WTC11 (cell line): ENCODE measurements around the gene SLC12A2. TPM values are rescaled to one million over a fixed set of nuclear protein-coding genes. Genes with fewer than 3 reads are reported as not detected.

Experiments
- ATAC-seq: fragments of 200-7000 bp; cut with Tn5 transposase; 2 replicates; pipeline ENCODE4 v1.10.0; 2021; ENCODE audit warnings: mild to moderate bottlenecking, moderate library complexity
- CTCF ChIA-PET: fragments of 300-600 bp; sonication (Branson Sonifier 250); formaldehyde crosslinking; loops from one replicate; lab custom pipeline; 2021; ENCODE audit warnings: antibody characterized with exemption; lab: Charles Lee
- POLR2A ChIA-PET: fragments of 350-600 bp; sonication (Branson Sonifier 250); formaldehyde crosslinking; loops from one replicate; lab custom pipeline; 2021; ENCODE audit warnings: antibody characterized with exemption; lab: Charles Lee
- DNase-seq: peaks from one replicate; pipeline ENCODE4 v3.0.0; 2021; ENCODE audit warnings: low spot score
- H3K27ac Mint-ChIP-seq: 2 replicates; pipeline ENCODE4 v1.8.0; 2021; ENCODE audit warnings: mixed read lengths
- H3K27me3 Mint-ChIP-seq: 2 replicates; pipeline ENCODE4 v1.8.0; 2021; ENCODE audit warnings: low read depth, mild to moderate bottlenecking, moderate library complexity, mixed read lengths
- H3K36me3 Mint-ChIP-seq: 2 replicates; pipeline ENCODE4 v1.8.0; 2021; ENCODE audit warnings: mixed read lengths
- H3K4me1 Mint-ChIP-seq: 2 replicates; pipeline ENCODE4 v1.8.0; 2022; ENCODE audit warnings: mixed read lengths
- H3K4me3 Mint-ChIP-seq: 2 replicates; pipeline ENCODE4 v1.8.0; 2021; ENCODE audit warnings: mild to moderate bottlenecking, moderate library complexity, mixed read lengths
- H3K9me3 Mint-ChIP-seq: 2 replicates; pipeline ENCODE4 v1.8.0; 2021; ENCODE audit warnings: mixed read lengths
- ETV6 ChIP-seq: sonication (generic); formaldehyde crosslinking; IDR thresholded peaks from 2 replicates; pipeline ENCODE4 v1.8.1; 2022; ENCODE audit warnings: mild to moderate bottlenecking, missing genetic modification reagents
- GABPB1 ChIP-seq: sonication (generic); formaldehyde crosslinking; IDR thresholded peaks from 2 replicates; pipeline ENCODE4 v1.8.1; 2023; ENCODE audit warnings: mild to moderate bottlenecking, missing genetic modification reagents
- GRHL2 ChIP-seq: fragments of 250-450 bp; sonication (Bioruptor Pico); IDR thresholded peaks from 2 replicates; pipeline ENCODE4 v1.8.0; 2022; ENCODE audit warnings: mild to moderate bottlenecking, moderate library complexity; ENCODE audit not compliant: insufficient replicate concordance, severe bottlenecking
- JAZF1 ChIP-seq: fragments of 250-450 bp; sonication (Bioruptor Pico); IDR thresholded peaks from 2 replicates; pipeline ENCODE4 v1.9.0; 2021; ENCODE audit warnings: moderate library complexity, mild to moderate bottlenecking, inconsistent platforms
- KAT7 ChIP-seq: sonication (generic); formaldehyde crosslinking; IDR thresholded peaks from 2 replicates; pipeline ENCODE4 v1.8.1; 2023; ENCODE audit warnings: missing genetic modification reagents, mild to moderate bottlenecking, borderline replicate concordance
- SP1 ChIP-seq: sonication (generic); formaldehyde crosslinking; conservative IDR thresholded peaks from 2 replicates; pipeline ENCODE4 v1.8.1; 2022; ENCODE audit warnings: missing genetic modification reagents
- ZNF219 ChIP-seq: sonication (generic); formaldehyde crosslinking; IDR thresholded peaks from 2 replicates; pipeline ENCODE4 v1.8.0; 2023; ENCODE audit warnings: missing genetic modification reagents, mild to moderate bottlenecking, borderline replicate concordance
- ZNF317 ChIP-seq: sonication (generic); formaldehyde crosslinking; IDR thresholded peaks from 2 replicates; pipeline ENCODE4 v1.8.1; 2023; ENCODE audit warnings: low read depth, mild to moderate bottlenecking, moderate library complexity, missing genetic modification reagents, borderline replicate concordance
- ZNF416 ChIP-seq: fragments of 250-450 bp; sonication (Bioruptor Pico); IDR thresholded peaks from 2 replicates; pipeline ENCODE4 v1.9.0; 2021; ENCODE audit warnings: mild to moderate bottlenecking, inconsistent platforms
- ZNF423 ChIP-seq: fragments of 250-450 bp; sonication (Bioruptor Pico); IDR thresholded peaks from 2 replicates; pipeline ENCODE4 v2.1.2; 2022; ENCODE audit warnings: mild to moderate bottlenecking, moderate library complexity
- total RNA-seq: library from RNA; stranded (reverse); gene quantifications from 3 replicates; pipeline ENCODE4 v1.2.3, GENCODE V29; 2021
- TF ChIP-seq, protein P1 (sequence below): sonication (generic); formaldehyde crosslinking; IDR thresholded peaks from 2 replicates; pipeline ENCODE4 v1.8.0; 2022; ENCODE audit warnings: missing genetic modification reagents
- TF ChIP-seq, protein P2 (sequence below): sonication (generic); formaldehyde crosslinking; IDR thresholded peaks from 2 replicates; pipeline ENCODE4 v1.8.0; 2022; ENCODE audit warnings: mild to moderate bottlenecking, missing genetic modification reagents
- TF ChIP-seq, protein P3 (sequence below): sonication (generic); formaldehyde crosslinking; IDR thresholded peaks from 2 replicates; pipeline ENCODE4 v1.8.1; 2022; ENCODE audit warnings: missing genetic modification reagents, borderline replicate concordance
- TF ChIP-seq, protein P4 (sequence below): sonication (generic); formaldehyde crosslinking; IDR thresholded peaks from 2 replicates; pipeline ENCODE4 v1.8.1; 2022; ENCODE audit warnings: mild to moderate bottlenecking, missing genetic modification reagents, moderate library complexity, borderline replicate concordance
- TF ChIP-seq, protein P5 (sequence below): sonication (generic); formaldehyde crosslinking; IDR thresholded peaks from 2 replicates; pipeline ENCODE4 v1.8.1; 2023; ENCODE audit warnings: mild to moderate bottlenecking, missing genetic modification reagents
- TF ChIP-seq, protein P6 (sequence below): fragments of 250-450 bp; sonication (Bioruptor Pico); IDR thresholded peaks from 2 replicates; pipeline ENCODE4 v1.9.0; 2021; ENCODE audit warnings: mild to moderate bottlenecking
- TF ChIP-seq, protein P7 (sequence below): sonication (generic); formaldehyde crosslinking; IDR thresholded peaks from 2 replicates; pipeline ENCODE4 v1.8.1; 2023; ENCODE audit warnings: mild to moderate bottlenecking, missing genetic modification reagents, moderate library complexity
- TF ChIP-seq, protein P8 (sequence below): sonication (generic); formaldehyde crosslinking; IDR thresholded peaks from 2 replicates; pipeline ENCODE4 v1.8.1; 2023; ENCODE audit warnings: mild to moderate bottlenecking, missing genetic modification reagents
- TF ChIP-seq, protein P9 (sequence below): sonication (generic); formaldehyde crosslinking; IDR thresholded peaks from 2 replicates; pipeline ENCODE4 v1.8.0; 2022; ENCODE audit warnings: mild to moderate bottlenecking, missing genetic modification reagents

SLC12A2 gene
- total RNA-seq, 1 experiment from 2014 or later = 8.4 TPM

DNA sequence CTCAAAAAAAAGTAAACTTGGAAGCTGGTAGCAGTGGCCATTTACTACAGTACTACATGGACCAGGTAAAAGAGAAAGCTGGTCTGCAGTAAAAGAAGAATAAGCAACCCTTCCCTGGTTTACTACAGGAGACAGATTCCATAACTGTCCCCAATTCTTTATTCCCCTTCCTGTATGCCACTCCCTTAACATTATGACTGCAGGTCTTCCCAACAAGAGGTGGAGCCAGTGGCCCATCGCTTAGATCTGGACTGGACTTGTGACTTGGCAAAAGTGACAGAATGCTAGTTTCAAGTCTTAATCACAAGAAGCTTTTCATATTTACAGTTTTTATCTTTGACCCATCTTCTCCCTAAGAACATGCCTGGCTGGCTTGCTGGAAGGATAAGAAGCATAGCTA lies 42.6 kb upstream of the SLC12A2 start:
- no peak overlapping the region for H3K27ac Mint-ChIP-seq
- POLR2A ChIA-PET = no interaction called here

More for the DNA sequence above, 42.6 kb upstream of the SLC12A2 start:
- H3K4me3 Mint-ChIP-seq = no peak overlapping the region
- H3K4me1 Mint-ChIP-seq = 0 out of 2 replicates have a peak, but pooled peaks cover 2% of the 10 kb centered on the region
- ATAC-seq (no peak), DNase-seq (no peak)
- CTCF ChIA-PET = no interaction called here
- no peaks in the 10 kb centered on the region for H3K9me3 Mint-ChIP-seq
- TF ChIP-seq GABPB1 (CRISPR knock-in tag) (no peak), ZNF416 (CRISPR knock-in tag) (no peak), ZNF423 (CRISPR knock-in tag) (no peak), KAT7 (CRISPR knock-in tag) (no peak), GRHL2 (no peak), SP1 (CRISPR knock-in tag) (no peak), JAZF1 (CRISPR knock-in tag) (no peak), ZNF317 (CRISPR knock-in tag) (no peak), ZNF219 (no peak), ETV6 (CRISPR knock-in tag) (no peak)
- TF ChIP-seq, protein P1, sequence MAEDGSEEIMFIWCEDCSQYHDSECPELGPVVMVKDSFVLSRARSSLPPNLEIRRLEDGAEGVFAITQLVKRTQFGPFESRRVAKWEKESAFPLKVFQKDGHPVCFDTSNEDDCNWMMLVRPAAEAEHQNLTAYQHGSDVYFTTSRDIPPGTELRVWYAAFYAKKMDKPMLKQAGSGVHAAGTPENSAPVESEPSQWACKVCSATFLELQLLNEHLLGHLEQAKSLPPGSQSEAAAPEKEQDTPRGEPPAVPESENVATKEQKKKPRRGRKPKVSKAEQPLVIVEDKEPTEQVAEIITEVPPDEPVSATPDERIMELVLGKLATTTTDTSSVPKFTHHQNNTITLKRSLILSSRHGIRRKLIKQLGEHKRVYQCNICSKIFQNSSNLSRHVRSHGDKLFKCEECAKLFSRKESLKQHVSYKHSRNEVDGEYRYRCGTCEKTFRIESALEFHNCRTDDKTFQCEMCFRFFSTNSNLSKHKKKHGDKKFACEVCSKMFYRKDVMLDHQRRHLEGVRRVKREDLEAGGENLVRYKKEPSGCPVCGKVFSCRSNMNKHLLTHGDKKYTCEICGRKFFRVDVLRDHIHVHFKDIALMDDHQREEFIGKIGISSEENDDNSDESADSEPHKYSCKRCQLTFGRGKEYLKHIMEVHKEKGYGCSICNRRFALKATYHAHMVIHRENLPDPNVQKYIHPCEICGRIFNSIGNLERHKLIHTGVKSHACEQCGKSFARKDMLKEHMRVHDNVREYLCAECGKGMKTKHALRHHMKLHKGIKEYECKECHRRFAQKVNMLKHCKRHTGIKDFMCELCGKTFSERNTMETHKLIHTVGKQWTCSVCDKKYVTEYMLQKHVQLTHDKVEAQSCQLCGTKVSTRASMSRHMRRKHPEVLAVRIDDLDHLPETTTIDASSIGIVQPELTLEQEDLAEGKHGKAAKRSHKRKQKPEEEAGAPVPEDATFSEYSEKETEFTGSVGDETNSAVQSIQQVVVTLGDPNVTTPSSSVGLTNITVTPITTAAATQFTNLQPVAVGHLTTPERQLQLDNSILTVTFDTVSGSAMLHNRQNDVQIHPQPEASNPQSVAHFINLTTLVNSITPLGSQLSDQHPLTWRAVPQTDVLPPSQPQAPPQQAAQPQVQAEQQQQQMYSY (CRISPR knock-in tag) = no peak
- TF ChIP-seq, protein P2, sequence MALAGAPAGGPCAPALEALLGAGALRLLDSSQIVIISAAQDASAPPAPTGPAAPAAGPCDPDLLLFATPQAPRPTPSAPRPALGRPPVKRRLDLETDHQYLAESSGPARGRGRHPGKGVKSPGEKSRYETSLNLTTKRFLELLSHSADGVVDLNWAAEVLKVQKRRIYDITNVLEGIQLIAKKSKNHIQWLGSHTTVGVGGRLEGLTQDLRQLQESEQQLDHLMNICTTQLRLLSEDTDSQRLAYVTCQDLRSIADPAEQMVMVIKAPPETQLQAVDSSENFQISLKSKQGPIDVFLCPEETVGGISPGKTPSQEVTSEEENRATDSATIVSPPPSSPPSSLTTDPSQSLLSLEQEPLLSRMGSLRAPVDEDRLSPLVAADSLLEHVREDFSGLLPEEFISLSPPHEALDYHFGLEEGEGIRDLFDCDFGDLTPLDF (CRISPR knock-in tag) = no peak
- TF ChIP-seq, protein P3, sequence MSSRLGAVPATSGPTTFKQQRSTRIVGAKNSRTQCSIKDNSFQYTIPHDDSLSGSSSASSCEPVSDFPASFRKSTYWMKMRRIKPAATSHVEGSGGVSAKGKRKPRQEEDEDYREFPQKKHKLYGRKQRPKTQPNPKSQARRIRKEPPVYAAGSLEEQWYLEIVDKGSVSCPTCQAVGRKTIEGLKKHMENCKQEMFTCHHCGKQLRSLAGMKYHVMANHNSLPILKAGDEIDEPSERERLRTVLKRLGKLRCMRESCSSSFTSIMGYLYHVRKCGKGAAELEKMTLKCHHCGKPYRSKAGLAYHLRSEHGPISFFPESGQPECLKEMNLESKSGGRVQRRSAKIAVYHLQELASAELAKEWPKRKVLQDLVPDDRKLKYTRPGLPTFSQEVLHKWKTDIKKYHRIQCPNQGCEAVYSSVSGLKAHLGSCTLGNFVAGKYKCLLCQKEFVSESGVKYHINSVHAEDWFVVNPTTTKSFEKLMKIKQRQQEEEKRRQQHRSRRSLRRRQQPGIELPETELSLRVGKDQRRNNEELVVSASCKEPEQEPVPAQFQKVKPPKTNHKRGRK (CRISPR knock-in tag) = no peak
- TF ChIP-seq, protein P4, sequence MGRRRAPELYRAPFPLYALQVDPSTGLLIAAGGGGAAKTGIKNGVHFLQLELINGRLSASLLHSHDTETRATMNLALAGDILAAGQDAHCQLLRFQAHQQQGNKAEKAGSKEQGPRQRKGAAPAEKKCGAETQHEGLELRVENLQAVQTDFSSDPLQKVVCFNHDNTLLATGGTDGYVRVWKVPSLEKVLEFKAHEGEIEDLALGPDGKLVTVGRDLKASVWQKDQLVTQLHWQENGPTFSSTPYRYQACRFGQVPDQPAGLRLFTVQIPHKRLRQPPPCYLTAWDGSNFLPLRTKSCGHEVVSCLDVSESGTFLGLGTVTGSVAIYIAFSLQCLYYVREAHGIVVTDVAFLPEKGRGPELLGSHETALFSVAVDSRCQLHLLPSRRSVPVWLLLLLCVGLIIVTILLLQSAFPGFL (CRISPR knock-in tag) = no peak
- TF ChIP-seq, protein P5, sequence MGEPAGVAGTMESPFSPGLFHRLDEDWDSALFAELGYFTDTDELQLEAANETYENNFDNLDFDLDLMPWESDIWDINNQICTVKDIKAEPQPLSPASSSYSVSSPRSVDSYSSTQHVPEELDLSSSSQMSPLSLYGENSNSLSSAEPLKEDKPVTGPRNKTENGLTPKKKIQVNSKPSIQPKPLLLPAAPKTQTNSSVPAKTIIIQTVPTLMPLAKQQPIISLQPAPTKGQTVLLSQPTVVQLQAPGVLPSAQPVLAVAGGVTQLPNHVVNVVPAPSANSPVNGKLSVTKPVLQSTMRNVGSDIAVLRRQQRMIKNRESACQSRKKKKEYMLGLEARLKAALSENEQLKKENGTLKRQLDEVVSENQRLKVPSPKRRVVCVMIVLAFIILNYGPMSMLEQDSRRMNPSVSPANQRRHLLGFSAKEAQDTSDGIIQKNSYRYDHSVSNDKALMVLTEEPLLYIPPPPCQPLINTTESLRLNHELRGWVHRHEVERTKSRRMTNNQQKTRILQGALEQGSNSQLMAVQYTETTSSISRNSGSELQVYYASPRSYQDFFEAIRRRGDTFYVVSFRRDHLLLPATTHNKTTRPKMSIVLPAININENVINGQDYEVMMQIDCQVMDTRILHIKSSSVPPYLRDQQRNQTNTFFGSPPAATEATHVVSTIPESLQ (CRISPR knock-in tag) = no peak
- TF ChIP-seq, protein P6, sequence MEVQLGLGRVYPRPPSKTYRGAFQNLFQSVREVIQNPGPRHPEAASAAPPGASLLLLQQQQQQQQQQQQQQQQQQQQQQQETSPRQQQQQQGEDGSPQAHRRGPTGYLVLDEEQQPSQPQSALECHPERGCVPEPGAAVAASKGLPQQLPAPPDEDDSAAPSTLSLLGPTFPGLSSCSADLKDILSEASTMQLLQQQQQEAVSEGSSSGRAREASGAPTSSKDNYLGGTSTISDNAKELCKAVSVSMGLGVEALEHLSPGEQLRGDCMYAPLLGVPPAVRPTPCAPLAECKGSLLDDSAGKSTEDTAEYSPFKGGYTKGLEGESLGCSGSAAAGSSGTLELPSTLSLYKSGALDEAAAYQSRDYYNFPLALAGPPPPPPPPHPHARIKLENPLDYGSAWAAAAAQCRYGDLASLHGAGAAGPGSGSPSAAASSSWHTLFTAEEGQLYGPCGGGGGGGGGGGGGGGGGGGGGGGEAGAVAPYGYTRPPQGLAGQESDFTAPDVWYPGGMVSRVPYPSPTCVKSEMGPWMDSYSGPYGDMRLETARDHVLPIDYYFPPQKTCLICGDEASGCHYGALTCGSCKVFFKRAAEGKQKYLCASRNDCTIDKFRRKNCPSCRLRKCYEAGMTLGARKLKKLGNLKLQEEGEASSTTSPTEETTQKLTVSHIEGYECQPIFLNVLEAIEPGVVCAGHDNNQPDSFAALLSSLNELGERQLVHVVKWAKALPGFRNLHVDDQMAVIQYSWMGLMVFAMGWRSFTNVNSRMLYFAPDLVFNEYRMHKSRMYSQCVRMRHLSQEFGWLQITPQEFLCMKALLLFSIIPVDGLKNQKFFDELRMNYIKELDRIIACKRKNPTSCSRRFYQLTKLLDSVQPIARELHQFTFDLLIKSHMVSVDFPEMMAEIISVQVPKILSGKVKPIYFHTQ (CRISPR knock-in tag) = no peak
- TF ChIP-seq, protein P7, sequence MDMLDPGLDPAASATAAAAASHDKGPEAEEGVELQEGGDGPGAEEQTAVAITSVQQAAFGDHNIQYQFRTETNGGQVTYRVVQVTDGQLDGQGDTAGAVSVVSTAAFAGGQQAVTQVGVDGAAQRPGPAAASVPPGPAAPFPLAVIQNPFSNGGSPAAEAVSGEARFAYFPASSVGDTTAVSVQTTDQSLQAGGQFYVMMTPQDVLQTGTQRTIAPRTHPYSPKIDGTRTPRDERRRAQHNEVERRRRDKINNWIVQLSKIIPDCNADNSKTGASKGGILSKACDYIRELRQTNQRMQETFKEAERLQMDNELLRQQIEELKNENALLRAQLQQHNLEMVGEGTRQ (CRISPR knock-in tag) = no peak
- TF ChIP-seq, protein P8, sequence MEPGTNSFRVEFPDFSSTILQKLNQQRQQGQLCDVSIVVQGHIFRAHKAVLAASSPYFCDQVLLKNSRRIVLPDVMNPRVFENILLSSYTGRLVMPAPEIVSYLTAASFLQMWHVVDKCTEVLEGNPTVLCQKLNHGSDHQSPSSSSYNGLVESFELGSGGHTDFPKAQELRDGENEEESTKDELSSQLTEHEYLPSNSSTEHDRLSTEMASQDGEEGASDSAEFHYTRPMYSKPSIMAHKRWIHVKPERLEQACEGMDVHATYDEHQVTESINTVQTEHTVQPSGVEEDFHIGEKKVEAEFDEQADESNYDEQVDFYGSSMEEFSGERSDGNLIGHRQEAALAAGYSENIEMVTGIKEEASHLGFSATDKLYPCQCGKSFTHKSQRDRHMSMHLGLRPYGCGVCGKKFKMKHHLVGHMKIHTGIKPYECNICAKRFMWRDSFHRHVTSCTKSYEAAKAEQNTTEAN (CRISPR knock-in tag) = no peak
- TF ChIP-seq, protein P9, sequence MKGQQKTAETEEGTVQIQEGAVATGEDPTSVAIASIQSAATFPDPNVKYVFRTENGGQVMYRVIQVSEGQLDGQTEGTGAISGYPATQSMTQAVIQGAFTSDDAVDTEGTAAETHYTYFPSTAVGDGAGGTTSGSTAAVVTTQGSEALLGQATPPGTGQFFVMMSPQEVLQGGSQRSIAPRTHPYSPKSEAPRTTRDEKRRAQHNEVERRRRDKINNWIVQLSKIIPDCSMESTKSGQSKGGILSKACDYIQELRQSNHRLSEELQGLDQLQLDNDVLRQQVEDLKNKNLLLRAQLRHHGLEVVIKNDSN (CRISPR knock-in tag) = no peak
- H3K36me3 Mint-ChIP-seq = no peaks in the 10 kb centered on the region
- no peaks in the 10 kb centered on the region for H3K27me3 Mint-ChIP-seq
